GM12891 (cell line): ENCODE data around the gene ZNF205.

ENCODE experiments used
- PAX5 ChIP-seq: IDR thresholded peaks from 2 replicates; pipeline ENCODE4 v1.6.1; 2011; ENCODE audit warnings: low read length, moderate library complexity, mild to moderate bottlenecking; ENCODE audit not compliant: insufficient read depth, severe bottlenecking
- POLR2A ChIP-seq: IDR thresholded peaks from 2 replicates; pipeline ENCODE4 v1.6.1; 2011; ENCODE audit warnings: low read depth, low read length, control low read depth
- POLR2AphosphoS5 ChIP-seq: IDR thresholded peaks from 2 replicates; pipeline ENCODE4 v1.6.1; 2011; ENCODE audit warnings: low read depth, low read length, control low read depth
- POU2F2 ChIP-seq: IDR thresholded peaks from 2 replicates; pipeline ENCODE4 v1.6.1; 2011; ENCODE audit warnings: low read depth, mild to moderate bottlenecking, control low read depth, low read length, moderate library complexity

DNA sequence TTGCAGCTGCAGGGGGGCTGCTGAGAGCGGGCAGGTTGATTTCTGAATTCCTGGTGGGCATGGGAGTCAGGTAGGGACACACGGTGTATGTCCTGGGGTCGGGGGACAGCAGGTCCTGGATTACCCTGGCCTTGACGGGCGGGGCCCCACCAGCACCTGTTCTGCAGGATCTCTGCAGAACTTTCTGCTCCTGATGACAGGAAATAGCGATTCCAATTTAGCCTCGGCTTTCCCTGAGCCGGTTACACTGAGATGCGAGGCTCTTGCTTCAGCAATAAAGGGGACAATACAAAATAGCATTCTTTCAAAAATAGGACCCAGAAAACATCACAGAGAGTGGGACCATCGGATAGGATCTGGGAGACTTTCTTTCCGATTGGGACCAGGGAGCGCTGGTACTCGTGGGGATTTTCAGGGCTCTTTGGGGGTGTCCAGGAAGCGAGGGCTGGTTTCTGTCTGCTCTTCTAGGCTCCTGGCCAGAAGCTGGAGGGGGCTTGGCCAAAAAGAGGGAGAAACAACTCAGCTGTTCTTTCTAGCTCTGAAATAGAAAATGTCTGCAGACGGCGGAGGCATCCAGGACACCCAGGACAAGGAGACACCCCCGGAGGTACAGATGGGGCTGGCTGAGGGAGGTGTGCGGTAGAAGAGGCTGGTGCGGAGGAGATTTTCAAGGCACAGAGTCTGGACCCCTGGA is 642 bp downstream of the ZNF205 start:
- TF ChIP-seq POLR2A (no peak), POLR2AphosphoS5 (no peak), PAX5 (no peak), POU2F2 (no peak)
